Measurements from ENCODE around the gene HIBCH. TPM values are rescaled to one million over a fixed set of nuclear protein-coding genes. Genes with fewer than 3 reads are reported as not detected.

The HIBCH gene
- polyA plus RNA-seq, 2 of the 4 experiments (the other 2 are of a cell fraction), result 21.8 to 26.9 TPM

GRCh38 chr2:190181123-190181669 is 138.4 kb downstream of the HIBCH start:
- DNase-seq (ENCODE audit: low read depth in 1 of 2, low spot score in 1 of 2) (no peak), ATAC-seq (no peak), FAIRE-seq (no peak)
- ChIA-PET CTCF (interaction anchor here (0.9 to 2.8 kb wide), 12 partner anchors 8 to 448 kb away, joined by 3 to 26 read pairs (median 4); no protein-coding TSS in a partner anchor), POLR2A (interaction anchor here (1.6 kb wide), 1 partner anchor 419 kb away, joined by 5 read pairs; the partner anchor contains the start of gene OSGEPL1)
- WGBS (ENCODE audit: missing lambda C conversion rate), result 81% methylated on average over 11 of the region's 11 CpGs
- Histone ChIP-seq H3K4me1 (peaks cover 4% of the 10 kb centered on the region; the same call in 2 of the 3 replicates), H3K4me3 (peak overlapping the region; percentile 64), H3K27ac (peak overlapping the region; percentile 74 to 89; a peak in 5 of 6 replicates), H3K4me2 (peak overlapping the region; percentile 79), H3K9me3 (no peaks in the 10 kb centered on the region)
- TF ChIP-seq MAFK (IDR thresholded peaks at IDR 0.05; ENCODE audit: partially characterized antibody) (no peak), HOXA7 (CRISPR knock-in tag; IDR thresholded peaks at IDR 0.05) (no peak), ELK1 (IDR thresholded peaks at IDR 0.05; ENCODE audit: low read depth, low read length) (no peak), HMGXB4 (CRISPR knock-in tag; IDR thresholded peaks at IDR 0.05; ENCODE audit: borderline replicate concordance) (no peak), HES2 (IDR thresholded peaks at IDR 0.05) (no peak), CHD2 (IDR thresholded peaks at IDR 0.05; ENCODE audit: low read length, partially characterized antibody) (no peak), TP53 (CRISPR knock-in tag; IDR thresholded peaks at IDR 0.05) (no peak), REST (IDR thresholded peaks at IDR 0.05) (no peak), SREBF2 (IDR thresholded peaks at IDR 0.05) (no peak), HOXB13 (CRISPR knock-in tag; IDR thresholded peaks at IDR 0.05; ENCODE audit: low read depth) (no peak), HOXB5 (CRISPR knock-in tag; IDR thresholded peaks at IDR 0.05) (no peak)

- H3K4me2 ChIP-seq, result peak overlapping the region; percentile 79
- FAIRE-seq (no peak), ATAC-seq (peak; percentile 96 to 97), DNase-seq (ENCODE audit: low read depth in 1 of 2, low spot score in 1 of 2) (peak; percentile 57 to 73)
- H3K4me3 ChIP-seq, result peak overlapping the region; percentile 64
- CTCF ChIA-PET, result interaction anchor here (0.6 to 2.8 kb wide), 29 partner anchors 9 to 449 kb away, joined by 3 to 26 read pairs (median 3); no protein-coding TSS in a partner anchor
- WGBS (ENCODE audit: missing lambda C conversion rate), result 23% methylated on average over 20 of the region's 82 CpGs
- POLR2A ChIA-PET, result interaction anchor here (1.0 to 1.6 kb wide), 3 partner anchors 10 to 418 kb away, joined by 3 to 5 read pairs (median 3); partner anchors contain the start of gene OSGEPL1
- no peaks in the 10 kb centered on the region for H3K9me3 ChIP-seq
- peaks cover 4% of the 10 kb centered on the region; the same call in 2 of the 3 replicates for H3K4me1 ChIP-seq
- peak overlapping the region; percentile 74 to 89 for H3K27ac ChIP-seq
- no peak for TF ChIP-seq RCOR1 (IDR thresholded peaks at IDR 0.05; ENCODE audit: low read depth, low read length)
- no peak for TF ChIP-seq CHD2 (IDR thresholded peaks at IDR 0.05; ENCODE audit: low read length, partially characterized antibody)
- TF ChIP-seq HEYL (CRISPR knock-in tag; IDR thresholded peaks at IDR 0.05), result no peak
- no peak for TF ChIP-seq EP300 (IDR thresholded peaks at IDR 0.05)
- TF ChIP-seq RNF2 (IDR thresholded peaks at IDR 0.05; ENCODE audit: borderline replicate concordance, low read depth), result no peak
- TF ChIP-seq POLR2AphosphoS2 (conservative IDR thresholded peaks at IDR 0.05; ENCODE audit: low read length), result no peak
- TF ChIP-seq RAD21 (conservative IDR thresholded peaks at IDR 0.05 in 1 of 2, IDR thresholded peaks at IDR 0.05 in 1 of 2), result peak in 1 of 2 experiments; percentile 58; a peak in 4 of 5 replicates
- TF ChIP-seq JUN (IDR thresholded peaks at IDR 0.05), result no peak; a peak in 1 of 5 replicates
- TF ChIP-seq BCL3 (IDR thresholded peaks at IDR 0.05), result no peak
- no peak for TF ChIP-seq JUNB (IDR thresholded peaks at IDR 0.05)
- TF ChIP-seq HOXA7 (CRISPR knock-in tag; IDR thresholded peaks at IDR 0.05), result no peak
- no peak for TF ChIP-seq GATA3 (IDR thresholded peaks at IDR 0.05; ENCODE audit: borderline replicate concordance)
- no peak for TF ChIP-seq MYC (IDR thresholded peaks at IDR 0.05; ENCODE audit: borderline replicate concordance, low read length)
- TF ChIP-seq SMC3 (IDR thresholded peaks at IDR 0.05), result peak; percentile 60; the same call in 2 of the 3 replicates
- TF ChIP-seq KDM5A (IDR thresholded peaks at IDR 0.05), result no peak
- TF ChIP-seq RARB (CRISPR knock-in tag; IDR thresholded peaks at IDR 0.05), result no peak
- no peak for TF ChIP-seq ESRRA (IDR thresholded peaks at IDR 0.05; ENCODE audit: borderline replicate concordance, low read length)
These were observed 139.1 kb downstream of the HIBCH start for GRCh38 chr2:190180313-190181122.

All from A549 (cell line).